ENCODE measurements around the gene AGO3.
"Not testable (repeated sequence)": the region's sequence is repeated elsewhere in the genome, so short reads cannot be mapped to it uniquely, and the experiment has no call there.

The AGO3 gene

GRCh38 chr1:35925741-35926140 lies 5.2 kb upstream of the AGO3 start:
- DNase-seq (ENCODE audit: low read depth, low spot score) = no peak

- no peak for DNase-seq (ENCODE audit: low read depth, low spot score)
These were observed 3.4 kb upstream of the AGO3 start for GRCh38 chr1:35927472-35927871.

GRCh38 chr1:35929730-35930592 lies 944 bp upstream of the AGO3 start:
- DNase-seq (ENCODE audit: low read depth, low spot score) = peak; percentile 79

- no peak for DNase-seq (ENCODE audit: low read depth, low spot score)
These were observed 697 bp downstream of the AGO3 start for GRCh38 chr1:35931446-35932157.

GRCh38 chr1:35932158-35932636 lies 1.3 kb downstream of the AGO3 start:
- no peak for DNase-seq (ENCODE audit: low read depth, low spot score)

GRCh38 chr1:35932941-35933340 lies 2.0 kb downstream of the AGO3 start:
- no peak for DNase-seq (ENCODE audit: low read depth, low spot score)

- no peak for DNase-seq (ENCODE audit: low read depth, low spot score)
These were observed 4.8 kb downstream of the AGO3 start for GRCh38 chr1:35935442-35936388.

GRCh38 chr1:35936838-35937237 lies 5.9 kb downstream of the AGO3 start:
- DNase-seq (ENCODE audit: low read depth, low spot score) = no peak

GRCh38 chr1:35939484-35939883 lies 8.6 kb downstream of the AGO3 start:
- no peak for DNase-seq (ENCODE audit: low read depth, low spot score)

GRCh38 chr1:35945327-35945726 lies 14.4 kb downstream of the AGO3 start:
- no peak for DNase-seq (ENCODE audit: low read depth, low spot score)

- DNase-seq (ENCODE audit: low read depth, low spot score) = no peak
These were observed 16.6 kb downstream of the AGO3 start for GRCh38 chr1:35947547-35947946.

- DNase-seq (ENCODE audit: low read depth, low spot score) = no peak
These were observed 27.7 kb downstream of the AGO3 start for GRCh38 chr1:35958558-35958957.

GRCh38 chr1:35959304-35959703 lies 28.4 kb downstream of the AGO3 start:
- no peak for DNase-seq (ENCODE audit: low read depth, low spot score)

- DNase-seq (ENCODE audit: low read depth, low spot score) = no peak
These were observed 32.0 kb downstream of the AGO3 start for GRCh38 chr1:35962952-35963351.

- not testable (repeated sequence) for DNase-seq (ENCODE audit: low read depth, low spot score)
These were observed 33.4 kb downstream of the AGO3 start for GRCh38 chr1:35964277-35964676.

- no peak for DNase-seq (ENCODE audit: low read depth, low spot score)
These were observed 37.5 kb downstream of the AGO3 start for GRCh38 chr1:35968396-35968795.

- no peak for DNase-seq (ENCODE audit: low read depth, low spot score)
These were observed 40.7 kb downstream of the AGO3 start for GRCh38 chr1:35971601-35972000.

GRCh38 chr1:35972631-35973030 lies 41.7 kb downstream of the AGO3 start:
- DNase-seq (ENCODE audit: low read depth, low spot score) = not testable (repeated sequence)

- no peak for DNase-seq (ENCODE audit: low read depth, low spot score)
These were observed 49.2 kb downstream of the AGO3 start for GRCh38 chr1:35980090-35980489.

GRCh38 chr1:35988237-35988636 lies 57.3 kb downstream of the AGO3 start:
- DNase-seq (ENCODE audit: low read depth, low spot score) = no peak

GRCh38 chr1:36006941-36007500 lies 76.1 kb downstream of the AGO3 start:
- DNase-seq (ENCODE audit: low read depth, low spot score) = no peak
